ENCODE measurements around the gene NUMB. TPM values are rescaled to one million over a fixed set of nuclear protein-coding genes. Genes with fewer than 3 reads are reported as not detected.

Gene NUMB
- total RNA-seq, 1 donor from 2014 or later: 54.8 TPM

DNA sequence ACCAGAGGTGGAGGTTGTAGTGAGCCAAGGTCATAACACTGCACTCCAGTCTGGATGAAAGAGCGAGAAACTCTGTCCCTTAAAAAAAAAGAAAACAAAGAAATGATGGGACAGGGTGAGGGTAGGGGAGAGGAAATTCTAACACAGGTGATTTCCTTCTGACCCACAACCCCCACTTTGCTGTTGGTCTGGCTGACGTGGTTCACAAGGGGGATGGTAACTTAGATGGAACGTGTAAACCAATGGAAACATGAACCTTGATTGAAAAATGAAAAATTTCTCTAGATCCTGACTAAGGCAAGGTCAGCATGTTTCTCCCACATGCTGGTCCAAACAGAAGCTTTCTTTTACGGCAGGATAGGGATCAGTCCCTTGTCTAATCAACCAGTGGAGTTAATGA, 16.6 kb upstream of the NUMB start:
- Mint-ChIP-seq H3K36me3 (ENCODE audit: low read depth) (no peaks in the 10 kb centered on the region), H3K27ac (no peak overlapping the region), H3K4me3 (no peak overlapping the region), H3K9me3 (no peaks in the 10 kb centered on the region), H3K4me1 (peaks cover 5% of the 10 kb centered on the region), H3K27me3 (peaks cover 4% of the 10 kb centered on the region)
- intact Hi-C loops (cut with micrococcal nuclease): no loop called here
- DNase-seq: no peak

DNA sequence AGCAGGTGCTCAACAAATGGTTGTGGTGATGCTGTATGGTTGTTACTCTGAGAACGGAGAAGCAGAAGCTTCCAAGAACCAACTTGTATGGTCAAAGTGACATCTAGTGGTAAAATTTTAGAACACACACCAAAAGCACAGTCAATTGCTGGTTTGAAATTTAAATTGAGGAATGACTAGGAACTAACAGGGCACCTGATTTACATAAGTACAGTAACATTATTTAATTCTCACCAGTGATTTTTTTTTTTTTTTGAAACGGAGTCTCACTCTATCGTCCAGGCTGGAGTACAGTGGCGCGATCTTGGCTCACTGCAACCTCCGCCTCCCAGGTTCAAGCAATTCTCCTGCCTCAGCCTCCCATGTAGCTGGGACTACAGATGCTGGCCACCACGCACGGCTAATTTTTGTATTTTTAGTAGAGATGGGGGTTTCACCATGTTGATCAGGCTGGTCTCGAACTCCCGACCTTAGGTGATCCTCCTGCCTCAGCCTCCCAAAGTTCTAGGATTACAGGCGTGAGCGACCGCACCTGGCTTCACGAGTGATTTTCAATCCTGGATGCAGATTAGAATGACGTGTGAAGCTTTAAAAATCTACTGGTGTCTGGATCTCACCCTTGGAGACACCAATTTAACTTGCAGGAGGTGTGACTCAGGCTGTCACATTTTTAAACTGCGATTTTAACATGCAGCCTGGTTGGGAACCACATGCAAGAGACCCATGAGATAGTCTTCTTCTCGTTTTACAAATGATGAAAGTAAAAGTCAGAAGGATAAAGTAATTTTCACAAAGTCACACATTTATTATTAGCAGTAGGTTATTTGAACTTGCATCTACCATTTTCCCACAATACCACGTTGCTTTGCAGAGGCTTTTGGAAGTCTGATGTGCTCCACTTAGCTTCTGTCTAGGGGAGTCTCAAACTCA, 14.1 kb upstream of the NUMB start:
- Mint-ChIP-seq H3K4me3 (no peak overlapping the region), H3K9me3 (no peaks in the 10 kb centered on the region), H3K4me1 (peaks cover 19% of the 10 kb centered on the region), H3K27ac (no peak overlapping the region), H3K27me3 (peaks cover 4% of the 10 kb centered on the region), H3K36me3 (ENCODE audit: low read depth) (no peaks in the 10 kb centered on the region)
- DNase-seq: peak; percentile 77
- intact Hi-C loops (cut with micrococcal nuclease): loop anchor here (1.0 kb wide), 2 partner anchors 177 to 299 kb away; no protein-coding TSS in a partner anchor

DNA sequence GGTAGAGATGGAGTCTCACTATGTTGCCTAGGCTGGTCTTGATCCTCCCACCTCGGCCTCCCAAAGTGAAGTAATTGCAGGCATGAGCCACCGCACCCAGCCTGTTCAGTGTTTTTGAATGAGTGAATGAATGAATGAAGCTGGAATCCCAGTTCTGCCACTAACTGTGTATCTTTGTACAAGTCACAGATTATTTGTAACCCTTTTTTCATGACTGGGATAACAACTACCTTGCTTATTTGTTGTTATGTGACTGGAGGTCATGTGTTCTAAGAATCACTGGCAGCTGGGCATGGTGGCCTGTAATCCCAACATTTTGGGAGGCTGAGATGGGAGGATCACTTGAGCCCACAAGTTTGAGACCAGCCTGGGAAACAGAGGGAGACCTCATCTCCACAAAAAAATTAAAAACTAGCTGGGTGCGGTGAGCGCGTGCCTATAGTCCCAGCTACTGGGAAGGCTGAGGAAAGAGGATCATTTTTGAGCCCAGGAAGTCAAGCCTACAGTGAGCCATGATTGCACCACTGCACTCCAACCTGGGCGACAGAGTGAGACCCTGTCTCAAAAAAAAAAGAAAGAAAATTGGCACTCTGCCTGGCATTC, 13.3 kb upstream of the NUMB start:
- no peaks in the 10 kb centered on the region for H3K9me3 Mint-ChIP-seq
- H3K36me3 Mint-ChIP-seq (ENCODE audit: low read depth): no peaks in the 10 kb centered on the region
- no peak overlapping the region for H3K4me3 Mint-ChIP-seq

DNA sequence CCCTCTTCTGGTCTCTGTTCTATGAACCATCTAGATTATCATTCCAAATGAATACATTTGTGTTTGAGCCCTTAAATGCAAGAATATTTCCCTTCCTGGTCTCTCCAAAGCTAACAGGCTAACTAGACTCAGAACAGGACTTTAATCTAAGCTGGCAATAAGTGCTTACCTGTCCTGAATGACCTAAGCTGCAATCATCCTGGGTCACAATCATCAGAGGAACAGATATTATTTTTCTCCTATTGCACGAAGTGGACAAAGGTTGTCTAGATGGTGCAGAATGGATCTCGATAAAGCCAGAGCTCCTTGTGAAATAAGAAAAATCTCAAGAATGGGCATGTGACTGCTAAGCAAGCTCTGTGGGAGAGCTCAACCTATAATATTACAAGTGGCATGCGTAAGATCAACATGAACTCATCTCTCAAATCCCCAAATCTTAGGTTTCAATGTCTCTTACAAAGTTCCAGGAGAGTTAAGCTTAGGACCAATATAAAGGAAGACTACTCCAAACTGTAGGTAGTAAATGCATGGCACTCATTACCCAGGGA, 10.6 kb upstream of the NUMB start:
- H3K4me3 Mint-ChIP-seq: no peak overlapping the region
- no peak for DNase-seq
- H3K27ac Mint-ChIP-seq: peak overlapping the region; percentile 68
- H3K36me3 Mint-ChIP-seq (ENCODE audit: low read depth): no peaks in the 10 kb centered on the region
- no peaks in the 10 kb centered on the region for H3K9me3 Mint-ChIP-seq
- intact Hi-C loops (cut with micrococcal nuclease): loop anchor here (5.0 to 10.0 kb wide), 2 partner anchors 77 to 954 kb away; no protein-coding TSS in a partner anchor
- no peaks in the 10 kb centered on the region for H3K27me3 Mint-ChIP-seq
- H3K4me1 Mint-ChIP-seq: peaks cover 47% of the 10 kb centered on the region

More for the DNA sequence above, 13.3 kb upstream of the NUMB start:
- peaks cover 27% of the 10 kb centered on the region for H3K4me1 Mint-ChIP-seq
- intact Hi-C loops (cut with micrococcal nuclease): loop anchor here (1.0 kb wide), 2 partner anchors 176 to 298 kb away; no protein-coding TSS in a partner anchor
- DNase-seq: no peak
- H3K27me3 Mint-ChIP-seq: peaks cover 4% of the 10 kb centered on the region
- peak overlapping the region; percentile 16 for H3K27ac Mint-ChIP-seq

DNA sequence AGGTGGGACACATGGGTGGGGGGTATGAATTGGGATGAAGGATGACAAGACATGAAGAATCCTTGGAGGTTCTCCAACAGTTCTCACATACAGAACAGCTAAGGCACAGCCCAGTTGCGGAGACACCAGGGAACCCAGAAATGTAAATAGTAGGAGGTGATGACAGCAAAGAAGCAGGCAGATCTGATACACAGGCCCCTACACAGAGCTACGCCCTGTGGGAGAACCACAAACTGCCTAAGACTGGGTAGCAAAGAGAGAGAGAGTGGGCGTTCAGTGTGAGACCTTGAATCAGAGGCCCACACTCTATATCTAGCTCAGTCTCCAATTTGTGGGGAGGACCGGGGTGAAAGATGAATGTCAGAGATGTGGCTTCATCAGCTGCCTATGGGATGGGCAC, 9.5 kb upstream of the NUMB start:
- H3K4me1 Mint-ChIP-seq: peaks cover 57% of the 10 kb centered on the region
- H3K4me3 Mint-ChIP-seq: peak overlapping the region; percentile 66
- H3K27me3 Mint-ChIP-seq: no peaks in the 10 kb centered on the region
- intact Hi-C loops (cut with micrococcal nuclease): loop anchor here (1.0 to 10.0 kb wide), 4 partner anchors 9 to 953 kb away; partner anchors contain the start of gene NUMB
- H3K27ac Mint-ChIP-seq: peak overlapping the region; percentile 84
- no peaks in the 10 kb centered on the region for H3K36me3 Mint-ChIP-seq (ENCODE audit: low read depth)
- peak; percentile 65 for DNase-seq
- H3K9me3 Mint-ChIP-seq: no peaks in the 10 kb centered on the region

DNA sequence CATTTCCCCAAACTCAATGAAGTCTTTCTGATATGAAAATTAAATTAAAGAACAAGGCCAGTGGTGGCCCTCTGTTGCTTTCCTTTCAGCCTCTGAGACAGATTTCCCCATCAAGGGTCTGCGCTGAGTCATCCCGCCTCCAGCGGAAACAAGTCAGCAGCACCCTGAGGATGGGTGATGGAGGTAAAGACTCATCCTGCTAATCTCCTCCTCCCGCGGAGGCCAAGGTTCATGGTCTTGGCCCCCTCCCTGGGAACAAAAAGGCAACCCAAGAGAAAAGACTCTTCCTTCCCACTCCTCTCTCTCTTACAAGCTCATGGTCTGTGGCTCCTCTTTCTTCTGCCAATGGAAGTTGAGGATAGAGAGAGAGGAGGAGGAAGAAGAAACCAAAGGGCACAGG, 9.0 kb upstream of the NUMB start:
- H3K9me3 Mint-ChIP-seq: no peaks in the 10 kb centered on the region
- no peaks in the 10 kb centered on the region for H3K27me3 Mint-ChIP-seq
- peak overlapping the region; percentile 66 for H3K4me3 Mint-ChIP-seq
- peaks cover 59% of the 10 kb centered on the region for H3K4me1 Mint-ChIP-seq
- H3K36me3 Mint-ChIP-seq (ENCODE audit: low read depth): no peaks in the 10 kb centered on the region
- DNase-seq: peak; percentile 69
- intact Hi-C loops (cut with micrococcal nuclease): loop anchor here (1.0 to 10.0 kb wide), 4 partner anchors 9 to 953 kb away; partner anchors contain the start of gene NUMB
- peak overlapping the region; percentile 84 for H3K27ac Mint-ChIP-seq

DNA sequence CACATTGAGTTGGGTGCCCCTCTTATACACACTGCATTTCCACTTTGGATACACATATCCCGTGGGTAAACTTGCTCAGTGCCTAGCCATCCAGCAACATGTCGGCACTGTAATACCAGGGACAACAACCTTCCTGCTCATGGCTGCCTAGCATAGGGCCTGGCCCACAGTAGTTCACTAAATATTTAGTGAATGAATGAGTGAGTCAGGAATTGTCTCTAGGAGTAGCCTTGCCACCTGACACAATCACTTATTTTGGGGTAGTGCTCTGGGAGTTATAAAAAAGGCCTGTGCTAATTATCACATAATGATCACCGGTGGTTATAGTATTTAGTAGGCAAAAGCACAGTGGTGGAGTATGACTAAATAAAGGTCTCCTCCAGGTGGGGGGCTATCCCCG, 8.5 kb upstream of the NUMB start:
- no peak for DNase-seq
- Mint-ChIP-seq H3K4me3 (peak overlapping the region; percentile 66), H3K27me3 (no peaks in the 10 kb centered on the region), H3K9me3 (no peaks in the 10 kb centered on the region), H3K27ac (peak overlapping the region; percentile 84), H3K4me1 (peaks cover 61% of the 10 kb centered on the region), H3K36me3 (ENCODE audit: low read depth) (no peaks in the 10 kb centered on the region)
- intact Hi-C loops (cut with micrococcal nuclease): loop anchor here (1.0 to 10.0 kb wide), 4 partner anchors 9 to 952 kb away; partner anchors contain the start of gene NUMB

DNA sequence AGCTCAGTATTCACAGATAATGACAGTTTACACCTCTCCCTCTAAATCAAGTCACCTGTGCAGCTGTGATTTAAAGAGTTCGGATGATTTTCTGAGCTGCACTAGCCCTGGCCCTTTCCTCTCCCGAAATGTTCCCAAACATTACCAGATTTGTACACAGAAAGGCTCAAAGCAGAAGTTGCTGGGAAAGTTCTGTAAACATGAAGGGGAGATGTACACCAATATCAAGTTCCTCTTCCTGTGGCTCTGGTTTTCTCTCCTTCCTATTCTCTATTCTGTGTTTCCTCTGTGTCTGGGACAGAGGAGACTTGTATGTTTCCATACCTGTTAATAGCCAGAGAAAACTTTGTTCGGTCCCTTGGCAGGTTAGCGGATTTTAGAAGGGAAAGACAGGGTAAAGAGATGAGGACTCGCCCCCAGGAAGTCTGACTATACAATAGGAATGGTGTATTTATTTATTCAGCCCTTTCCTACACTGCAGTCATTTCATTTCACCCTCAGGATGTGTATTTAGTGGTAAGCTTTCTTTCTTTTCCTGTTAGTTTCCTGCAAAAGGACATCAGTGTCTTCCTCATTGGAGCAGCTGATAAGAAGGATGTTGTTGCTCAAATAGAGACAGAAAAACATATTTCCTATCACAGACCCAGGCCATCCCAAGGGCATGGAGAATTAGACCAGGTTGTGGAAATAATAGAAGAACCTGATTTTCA, 7.6 kb upstream of the NUMB start:
- Mint-ChIP-seq H3K27me3 (no peaks in the 10 kb centered on the region), H3K4me1 (peaks cover 62% of the 10 kb centered on the region), H3K9me3 (no peaks in the 10 kb centered on the region), H3K4me3 (no peak overlapping the region), H3K36me3 (ENCODE audit: low read depth) (no peaks in the 10 kb centered on the region), H3K27ac (no peak overlapping the region)
- intact Hi-C loops (cut with micrococcal nuclease): loop anchor here (2.0 to 10.0 kb wide), 3 partner anchors 74 to 951 kb away; no protein-coding TSS in a partner anchor
- DNase-seq: no peak

DNA sequence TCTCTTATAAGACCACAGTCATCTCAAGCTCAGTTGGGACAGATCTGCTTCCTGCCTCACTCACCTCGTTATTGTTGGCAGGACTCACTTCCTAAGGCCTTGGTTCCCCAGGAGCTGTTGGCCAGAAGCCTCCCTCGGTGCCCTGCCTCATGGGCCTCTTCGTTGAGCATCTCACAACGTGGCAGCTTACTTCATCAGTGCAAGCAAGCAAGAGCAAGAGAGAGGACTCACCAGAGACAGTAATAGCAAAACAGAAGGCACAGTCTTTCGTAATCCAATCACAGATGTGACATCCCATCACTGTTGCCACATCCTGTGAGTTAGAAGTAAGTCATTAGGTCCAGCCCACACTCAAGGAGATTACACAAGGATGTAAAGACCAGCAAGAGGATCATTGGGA, 5.1 kb upstream of the NUMB start:
- peaks cover 2% of the 10 kb centered on the region for H3K36me3 Mint-ChIP-seq (ENCODE audit: low read depth)
- peaks cover 71% of the 10 kb centered on the region for H3K4me1 Mint-ChIP-seq
- intact Hi-C loops (cut with micrococcal nuclease): loop anchor here (10.0 kb wide), 1 partner anchor 949 kb away; no protein-coding TSS in a partner anchor
- no peaks in the 10 kb centered on the region for H3K9me3 Mint-ChIP-seq
- H3K4me3 Mint-ChIP-seq: peak overlapping the region; percentile 70
- H3K27ac Mint-ChIP-seq: peak overlapping the region; percentile 94
- H3K27me3 Mint-ChIP-seq: no peaks in the 10 kb centered on the region
- peak; percentile 79 for DNase-seq

DNA sequence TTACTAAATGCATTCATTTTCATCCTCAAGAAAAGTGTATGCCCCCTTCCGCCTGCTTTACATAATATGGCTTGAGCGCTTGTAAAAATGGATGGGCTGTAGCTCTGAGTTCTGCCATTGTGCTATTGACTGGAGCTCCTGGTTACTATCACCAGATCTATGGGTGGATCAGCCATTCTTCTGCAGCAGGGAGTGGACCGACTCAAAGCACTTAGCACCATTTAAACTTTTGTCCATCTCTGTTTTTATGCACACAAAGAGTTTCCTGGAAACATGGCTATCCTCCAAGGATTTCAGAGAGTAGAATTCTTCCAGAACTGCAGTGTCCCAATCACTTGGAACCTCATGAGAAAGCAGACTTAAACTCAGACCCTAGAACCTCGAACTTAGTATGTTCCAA, 4.5 kb upstream of the NUMB start:
- Mint-ChIP-seq H3K27ac (no peak overlapping the region), H3K9me3 (no peaks in the 10 kb centered on the region)
- intact Hi-C loops (cut with micrococcal nuclease): loop anchor here (10.0 kb wide), 1 partner anchor 948 kb away; no protein-coding TSS in a partner anchor

DNA sequence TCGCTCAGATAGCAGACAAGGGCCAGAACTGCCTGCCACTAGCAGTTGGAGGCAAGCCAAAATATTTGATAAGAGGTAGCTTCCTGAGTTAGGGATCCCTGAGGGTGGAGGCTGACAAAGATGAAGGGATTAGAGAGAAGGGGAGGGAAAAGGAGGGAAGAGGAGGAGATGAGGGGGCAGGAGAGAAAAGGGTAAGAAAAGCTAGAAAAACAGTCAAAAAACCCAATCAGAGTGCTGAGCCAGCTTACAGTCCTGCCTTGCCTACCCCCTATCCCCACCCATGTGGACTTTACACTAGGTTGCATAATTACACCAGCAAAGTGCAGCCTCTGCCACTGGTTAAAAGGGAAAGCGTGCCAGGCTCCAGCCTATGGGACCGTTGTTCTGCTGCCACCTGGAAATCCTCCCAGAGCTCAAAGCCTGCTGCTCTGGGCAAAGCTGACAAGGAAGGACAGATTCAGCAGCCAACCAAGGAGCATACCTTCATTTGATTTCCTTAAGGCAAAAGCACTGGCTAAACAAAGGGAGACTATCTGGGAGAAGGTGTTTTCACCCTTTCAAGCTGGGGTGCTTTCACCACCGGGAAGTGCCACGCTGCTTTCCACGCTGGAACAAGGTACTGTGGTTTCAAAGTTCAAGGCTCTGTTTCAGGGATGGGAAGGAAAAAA, 3.8 kb upstream of the NUMB start:
- DNase-seq: no peak
- peaks cover 64% of the 10 kb centered on the region for H3K4me1 Mint-ChIP-seq
- H3K27ac Mint-ChIP-seq: no peak overlapping the region
- H3K4me3 Mint-ChIP-seq: no peak overlapping the region
- no peaks in the 10 kb centered on the region for H3K9me3 Mint-ChIP-seq
- no peaks in the 10 kb centered on the region for H3K27me3 Mint-ChIP-seq
- intact Hi-C loops (cut with micrococcal nuclease): loop anchor here (10.0 kb wide), 1 partner anchor 947 kb away; no protein-coding TSS in a partner anchor
- peaks cover 5% of the 10 kb centered on the region for H3K36me3 Mint-ChIP-seq (ENCODE audit: low read depth)

More for the DNA sequence above, 4.5 kb upstream of the NUMB start:
- no peak overlapping the region for H3K4me3 Mint-ChIP-seq
- DNase-seq: no peak
- no peaks in the 10 kb centered on the region for H3K27me3 Mint-ChIP-seq
- H3K36me3 Mint-ChIP-seq (ENCODE audit: low read depth): peaks cover 5% of the 10 kb centered on the region
- peaks cover 67% of the 10 kb centered on the region for H3K4me1 Mint-ChIP-seq

DNA sequence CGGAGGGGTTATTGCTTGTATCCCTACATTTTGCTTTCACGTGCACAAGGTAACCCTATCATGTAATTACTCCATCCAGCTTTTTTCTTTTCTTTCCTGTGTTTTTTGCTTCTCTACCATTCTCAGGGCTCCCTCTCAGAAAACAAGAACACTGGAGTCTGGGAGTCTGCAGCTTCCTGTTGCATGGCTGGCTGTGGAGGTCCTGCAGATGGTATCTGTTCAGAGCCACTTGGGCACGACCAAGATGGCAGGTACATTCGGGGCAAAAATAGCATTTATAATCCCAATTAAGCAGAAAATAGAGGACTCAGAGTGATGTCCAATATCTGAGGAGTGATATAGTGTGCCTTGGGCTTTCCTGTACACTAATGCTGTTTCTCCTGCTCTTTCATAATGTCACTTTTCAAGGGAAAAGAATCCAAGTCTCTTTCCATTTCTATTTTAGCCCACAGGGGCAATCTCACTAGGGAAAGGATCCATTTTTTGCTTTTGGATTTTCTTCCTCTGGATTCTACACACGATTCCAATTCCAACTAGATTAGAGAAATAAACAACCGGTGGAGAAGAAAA, 3.2 kb upstream of the NUMB start:
- Mint-ChIP-seq H3K36me3 (ENCODE audit: low read depth) (peaks cover 5% of the 10 kb centered on the region), H3K4me3 (no peak overlapping the region), H3K9me3 (no peaks in the 10 kb centered on the region), H3K27ac (no peak overlapping the region), H3K4me1 (peaks cover 65% of the 10 kb centered on the region), H3K27me3 (no peaks in the 10 kb centered on the region)
- intact Hi-C loops (cut with micrococcal nuclease): loop anchor here (10.0 kb wide), 1 partner anchor 947 kb away; no protein-coding TSS in a partner anchor
- DNase-seq: no peak
